Activated CD8-positive, alpha-beta memory T cell treated with anti-CD3 and anti-CD28 coated beads, Interleukin-2, amount 50 U/mL, for 24 hours (primary cell): ENCODE measurements around the gene WDR82.
A peak's percentile ranks its signal among the peaks of the same experiment; 100 is the strongest.

Experiments
- DNase-seq: peaks from one replicate; pipeline ENCODE4 v3.0.0-alpha.2; 2020; ENCODE audit errors: extremely low read depth

WDR82 gene

GRCh38 chr3:52254608-52255007 lies 23.8 kb downstream of the WDR82 start:
- DNase-seq = no peak

GRCh38 chr3:52253314-52254304 lies 24.8 kb downstream of the WDR82 start:
- DNase-seq = no peak

GRCh38 chr3:52250122-52250521 lies 28.3 kb downstream of the WDR82 start:
- DNase-seq = no peak

GRCh38 chr3:52249683-52250082 lies 28.8 kb downstream of the WDR82 start:
- no peak for DNase-seq

GRCh38 chr3:52248816-52249547 lies 29.5 kb downstream of the WDR82 start:
- no peak for DNase-seq

- DNase-seq = no peak
Observed at GRCh38 chr3:52248165-52248541, 30.3 kb downstream of the WDR82 start.

GRCh38 chr3:52247409-52248164 lies 30.9 kb downstream of the WDR82 start:
- no peak for DNase-seq

GRCh38 chr3:52246728-52247408 lies 31.6 kb downstream of the WDR82 start:
- DNase-seq = no peak

- no peak for DNase-seq
Observed at GRCh38 chr3:52246264-52246620, 32.2 kb downstream of the WDR82 start.

- no peak for DNase-seq
Observed at GRCh38 chr3:52245322-52246263, 32.9 kb downstream of the WDR82 start, which contains the start of gene PPM1M. Gene PPM1M, plus strand, starts transcription at chr3:52245759. Its CDS starts 66 bp downstream, at chr3:52245825.

GRCh38 chr3:52243791-52244628 lies 34.4 kb downstream of the WDR82 start:
- DNase-seq = no peak

- DNase-seq = no peak
Observed at GRCh38 chr3:52242039-52242438, 36.4 kb downstream of the WDR82 start.

GRCh38 chr3:52240886-52241370 lies 37.5 kb downstream of the WDR82 start:
- DNase-seq = no peak

GRCh38 chr3:52240059-52240885 lies 38.2 kb downstream of the WDR82 start:
- no peak for DNase-seq

GRCh38 chr3:52238761-52239701 lies 39.4 kb downstream of the WDR82 start, which contains the start of gene TWF2:
Gene TWF2, minus strand, starts transcription at chr3:52239158. Its CDS starts 142 bp downstream, at chr3:52239016.
- peak; percentile 68 for DNase-seq

- DNase-seq = no peak
Observed at GRCh38 chr3:52238193-52238760, 40.2 kb downstream of the WDR82 start.
